HS-27A (cell line): Measurements from ENCODE around the gene PGLYRP2.
"Not testable (repeated sequence)": the region's sequence is repeated elsewhere in the genome, so short reads cannot be mapped to it uniquely, and the experiment has no call there.

ENCODE experiments used
- DNase-seq: peaks from one replicate; pipeline ENCODE4 v3.0.0-alpha.2; 2012; ENCODE audit warnings: low read depth, missing footprints

PGLYRP2 gene

DNA sequence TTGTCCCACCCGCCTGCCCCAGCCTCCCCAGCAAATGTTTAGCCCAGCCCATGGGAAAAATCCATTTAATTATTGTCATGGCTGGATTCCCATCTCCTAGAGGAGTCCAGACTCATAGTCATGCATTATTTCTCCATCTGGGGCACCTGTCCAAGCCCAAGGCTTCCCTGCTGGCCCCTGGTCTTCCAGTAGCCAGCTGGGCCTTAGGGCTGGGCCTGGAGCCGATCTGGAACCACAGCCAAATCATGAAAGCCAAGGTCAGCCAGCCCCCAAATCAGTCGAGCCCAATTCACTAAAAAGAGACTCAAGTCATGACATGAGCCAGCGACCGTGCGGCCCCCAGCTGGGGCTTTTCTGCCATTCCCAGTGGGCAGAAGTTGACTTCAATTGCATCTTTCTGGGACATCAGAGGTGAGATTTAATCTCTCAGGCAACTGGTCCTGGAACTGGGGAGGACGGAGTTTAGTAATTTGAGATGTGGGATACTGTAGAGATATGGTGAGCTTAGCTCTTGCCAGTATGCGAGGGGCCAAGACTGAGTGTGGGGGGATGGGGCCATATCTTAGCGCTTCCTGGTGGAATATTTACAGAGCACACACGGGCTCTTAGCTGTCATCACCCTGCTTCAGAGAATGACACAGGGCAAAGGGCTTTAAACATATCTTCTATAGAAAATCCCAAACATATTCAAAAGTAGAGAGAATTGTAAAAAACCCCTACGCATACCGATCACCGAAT lies 9.4 kb upstream of the PGLYRP2 start:
- no peak for DNase-seq

- no peak for DNase-seq
These were observed 7.7 kb upstream of the PGLYRP2 start for GRCh38 chr19:15487038-15487437.

DNA sequence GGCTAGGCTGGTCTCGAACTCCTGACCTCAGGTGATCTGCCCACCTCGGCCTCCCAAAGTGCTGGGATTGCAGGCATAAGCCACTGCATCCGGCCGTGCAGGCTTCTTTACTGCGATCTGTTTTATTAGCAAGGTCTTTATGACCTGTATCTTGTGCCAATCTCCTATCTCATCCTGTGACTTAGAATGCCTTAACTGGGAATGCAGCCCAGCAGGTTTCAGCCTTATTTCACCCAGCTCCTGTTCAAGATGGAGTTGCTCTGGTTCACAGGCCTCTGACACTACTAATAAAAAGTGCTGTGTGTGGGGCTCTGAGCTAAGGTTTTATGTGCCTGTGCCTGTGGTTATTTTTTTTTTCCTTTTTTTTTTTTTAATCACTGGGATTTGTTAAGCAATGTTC lies 6.5 kb upstream of the PGLYRP2 start:
- not testable (repeated sequence) for DNase-seq

- DNase-seq, result not testable (repeated sequence)
These were observed 1.7 kb upstream of the PGLYRP2 start for GRCh38 chr19:15480996-15481395.

GRCh38 chr19:15476325-15476724 lies 3.0 kb downstream of the PGLYRP2 start:
- no peak for DNase-seq

DNA sequence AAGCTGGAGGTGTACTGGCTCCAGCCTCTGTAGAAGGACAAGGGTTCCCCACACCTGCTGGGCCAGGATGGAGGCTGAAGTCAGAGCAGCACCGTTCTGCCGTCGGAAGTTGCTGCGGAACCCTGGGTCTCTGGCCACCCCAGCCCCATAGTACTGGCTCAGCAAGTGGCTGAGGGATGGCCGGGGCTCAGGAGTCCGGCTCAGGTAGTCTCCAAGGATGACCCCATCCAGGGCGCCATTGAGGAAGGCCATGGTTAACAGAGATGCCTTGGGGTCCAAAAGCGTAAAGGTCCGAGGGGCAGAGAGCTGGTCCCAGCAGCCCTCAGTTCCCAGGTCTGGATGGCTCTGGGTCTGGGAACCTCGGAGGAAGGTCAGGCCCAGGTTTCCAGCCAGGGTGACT lies 3.7 kb downstream of the PGLYRP2 start:
- no peak for DNase-seq

- DNase-seq, result no peak
These were observed 4.1 kb downstream of the PGLYRP2 start for GRCh38 chr19:15475169-15475568.

- not testable (repeated sequence) for DNase-seq
These were observed 5.5 kb downstream of the PGLYRP2 start for GRCh38 chr19:15473821-15474220.

GRCh38 chr19:15471639-15472101 lies 7.6 kb downstream of the PGLYRP2 start:
- no peak for DNase-seq

GRCh38 chr19:15469513-15470297 lies 9.6 kb downstream of the PGLYRP2 start:
- DNase-seq, result no peak

- no peak for DNase-seq
These were observed 10.4 kb downstream of the PGLYRP2 start for GRCh38 chr19:15468675-15469512.

- DNase-seq, result no peak
These were observed 11.5 kb downstream of the PGLYRP2 start for GRCh38 chr19:15467734-15468214.

DNA sequence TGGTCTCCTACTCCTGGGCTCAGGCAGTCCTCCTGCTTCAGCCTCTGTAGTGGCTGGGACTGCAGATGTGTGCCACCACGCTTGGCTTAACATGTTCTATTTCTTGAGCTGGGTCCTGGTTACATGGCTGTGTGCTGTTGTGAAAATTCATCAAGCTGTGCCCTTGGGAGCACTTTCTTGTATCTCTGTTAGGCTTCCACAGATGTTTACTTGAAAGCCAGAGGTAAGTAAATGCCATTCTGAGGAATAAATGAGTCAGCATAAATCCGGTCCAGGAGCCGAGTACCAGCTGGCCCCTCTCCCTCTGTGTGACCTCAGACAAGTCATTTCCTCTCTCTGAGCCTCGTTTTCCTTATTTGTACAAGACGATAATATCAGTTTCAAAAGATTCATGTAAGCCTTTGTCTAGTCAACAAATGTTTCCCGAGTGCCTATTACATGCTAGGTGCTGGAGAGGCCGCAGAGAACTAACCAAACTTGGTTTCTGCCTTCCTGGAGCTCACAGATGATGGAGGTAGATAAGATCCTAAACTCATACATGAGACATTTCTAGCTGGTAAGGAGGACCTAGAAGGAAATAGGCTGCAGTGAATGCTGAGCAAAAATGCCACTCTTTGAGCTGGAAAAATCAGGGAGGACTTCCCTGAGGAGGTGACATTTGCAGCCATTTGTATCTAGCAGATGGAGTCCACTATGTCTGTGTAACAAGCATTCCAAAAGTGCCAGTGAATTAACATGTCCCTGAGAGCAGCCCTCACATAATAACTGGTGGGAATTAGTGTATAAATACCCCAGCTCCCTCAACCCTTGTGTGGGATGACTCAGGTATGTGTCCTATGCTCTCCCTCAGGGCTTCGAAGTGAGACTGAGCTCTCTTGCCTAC lies 12.2 kb downstream of the PGLYRP2 start:
- no peak for DNase-seq

DNA sequence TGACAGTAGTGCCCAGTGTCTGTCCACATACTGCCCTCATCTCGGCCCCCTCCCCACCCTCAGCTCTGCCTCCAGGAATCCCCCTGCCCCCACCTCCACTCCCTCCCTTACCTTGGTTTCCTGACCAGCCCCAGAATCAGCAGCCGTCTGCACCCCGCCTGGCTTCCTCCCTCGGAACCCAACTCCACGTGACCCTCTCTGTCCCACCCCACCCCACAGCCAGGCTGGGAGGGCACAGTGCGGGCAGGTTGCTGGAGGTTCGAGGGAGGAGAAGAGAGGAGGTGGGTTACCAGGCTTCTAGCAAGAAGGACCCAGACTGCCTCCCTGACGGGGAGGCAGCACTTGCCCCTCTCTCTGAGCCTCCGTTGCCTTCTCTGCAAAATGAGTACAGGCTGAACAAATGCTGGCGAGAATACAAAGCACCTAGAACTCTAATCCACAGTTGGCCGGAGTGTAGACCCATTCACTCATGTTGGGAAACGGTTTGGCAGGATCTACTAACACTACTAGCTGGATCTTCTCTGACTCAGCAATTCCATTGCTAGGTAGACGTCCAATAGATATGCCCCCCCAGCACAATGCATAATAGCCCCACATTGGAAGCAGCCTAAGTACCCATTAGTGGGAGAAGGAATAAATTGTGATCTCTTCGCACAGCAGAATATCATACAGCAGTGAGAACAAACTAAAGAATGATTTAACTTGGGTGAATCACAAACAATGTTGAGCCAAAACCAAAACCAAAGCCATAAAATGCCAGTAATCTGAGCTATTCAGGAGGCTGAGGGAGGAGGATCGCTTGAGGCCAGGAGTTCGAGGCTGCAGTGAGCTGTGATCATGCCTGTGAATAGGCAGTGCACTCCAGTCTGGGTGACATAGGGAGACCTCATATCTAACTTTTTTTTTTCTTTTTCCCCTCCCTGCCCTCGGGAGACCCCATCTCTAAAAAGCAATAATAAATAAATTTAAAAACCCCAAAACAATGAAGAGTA lies 14.6 kb downstream of the PGLYRP2 start, which contains the start of gene RASAL3:
RASAL3 (minus strand) TSS at position 151 of the 992 bp plus-strand sequence. CDS start 186 bp downstream, outside the sequence.
- no peak for DNase-seq

DNA sequence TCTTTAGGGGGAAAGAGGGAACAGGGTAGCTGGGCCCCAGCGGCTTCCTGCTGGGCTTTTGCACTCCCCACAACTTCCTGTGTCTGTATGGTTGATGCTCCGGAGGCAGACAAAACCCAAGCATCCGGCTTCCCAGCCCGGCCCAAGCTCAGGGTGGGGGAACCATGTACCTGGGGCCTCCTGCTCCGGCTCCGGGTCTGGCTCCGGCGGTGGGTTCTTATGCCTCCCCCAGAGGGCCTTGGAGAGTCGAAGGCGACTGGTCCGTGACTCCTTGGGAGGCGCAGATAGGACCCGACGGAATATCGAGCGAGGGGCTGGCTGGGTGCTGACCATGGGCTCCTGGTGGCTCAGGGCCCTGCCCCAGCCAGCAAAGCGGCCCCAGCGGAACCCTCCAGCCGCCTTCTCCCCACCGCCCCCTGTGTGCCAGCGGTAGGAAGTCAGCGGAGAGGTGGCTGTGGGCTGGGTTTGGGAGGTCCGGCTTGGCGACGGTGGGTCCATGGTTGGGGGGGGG lies 15.4 kb downstream of the PGLYRP2 start:
- no peak for DNase-seq

GRCh38 chr19:15461694-15462093 lies 17.6 kb downstream of the PGLYRP2 start:
- DNase-seq, result no peak

DNA sequence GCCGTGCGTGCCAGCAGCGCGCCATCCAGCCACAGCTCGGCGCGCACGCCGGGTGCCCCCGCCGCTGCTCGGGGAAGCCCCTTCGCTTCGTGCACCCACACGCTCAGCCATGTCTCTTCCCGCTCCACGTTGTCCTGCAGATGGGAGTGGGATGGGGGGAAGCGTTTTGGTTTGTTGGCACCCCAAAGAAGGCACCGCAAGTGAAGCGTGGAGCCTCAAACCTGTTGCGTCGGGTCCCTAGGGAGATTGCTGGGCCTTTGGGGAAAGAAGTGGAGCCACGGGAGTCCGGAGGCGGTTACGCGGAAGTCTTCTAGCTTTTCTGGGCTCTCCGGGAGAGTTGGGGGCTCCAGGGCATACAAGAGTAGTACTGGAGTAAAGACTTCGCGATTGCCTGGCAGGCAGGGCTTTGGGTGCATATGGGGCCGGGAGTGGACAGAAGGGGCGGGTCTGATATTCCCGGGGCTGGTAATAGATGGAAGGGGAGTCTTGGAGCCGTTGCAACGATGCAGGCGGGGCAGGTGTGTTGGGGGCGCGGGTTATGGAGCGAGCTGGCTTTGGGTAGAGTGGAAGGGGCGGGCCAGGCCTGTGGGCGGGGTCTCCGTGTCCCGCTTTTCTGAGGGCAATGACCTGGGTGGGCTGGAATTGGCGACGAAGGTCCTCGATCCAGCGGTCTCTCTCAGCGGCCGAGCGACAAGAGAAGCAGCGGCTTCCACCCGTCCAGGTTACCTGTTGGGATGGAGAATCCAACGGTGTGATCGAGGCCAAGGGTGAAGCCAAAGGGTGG lies 21.4 kb downstream of the PGLYRP2 start:
- no peak for DNase-seq

GRCh38 chr19:15456871-15457700 lies 22.2 kb downstream of the PGLYRP2 start:
- no peak for DNase-seq
